B cell (primary cell): ENCODE data around the gene RRBP1. TPM values are rescaled to one million over a fixed set of nuclear protein-coding genes. Genes with fewer than 3 reads are reported as not detected.

Source experiments
- ATAC-seq: fragments of 200-7000 bp; cut with Tn5 transposase; one replicate; pipeline ENCODE4 v1.10.0; 2021; ENCODE audit warnings: low read depth, mild to moderate bottlenecking, moderate number of reproducible peaks, moderate library complexity
- CTCF ChIA-PET: fragments of 350-600 bp; sonication (Branson Sonifier 250); formaldehyde crosslinking; loops from one replicate; lab custom pipeline; 2021; ENCODE audit warnings: antibody characterized with exemption, inconsistent platforms; lab: Charles Lee
- POLR2A ChIA-PET: fragments of 350-600 bp; sonication (Branson Sonifier 250); formaldehyde crosslinking; loops from one replicate; lab custom pipeline; 2021; ENCODE audit warnings: antibody characterized with exemption; lab: Charles Lee
- DNase-seq: peaks from one replicate; pipeline ENCODE4 v3.0.0; 2013
- H2AFZ ChIP-seq: 2 replicates; pipeline ENCODE4 v1.6.1; 2012; ENCODE audit warnings: mild to moderate bottlenecking, low read depth, low read length; ENCODE audit not compliant: insufficient read depth, poor library complexity, severe bottlenecking
- H3K27ac ChIP-seq, 2 donors: 1 replicate in 1 of 2; 2 replicates in 1 of 2; pipeline ENCODE4 v1.5.1; 2012 to 2013; ENCODE audit warnings: low read length in 2 of 2, mild to moderate bottlenecking in 2 of 2, moderate library complexity in 1 of 2
- H3K27me3 ChIP-seq, 4 experiments: fragments of 200-600 bp in 1 of 4; sonication (generic) in 1 of 4; replicated peaks in 1 of 4; 1 replicate in 2 of 4; 2 replicates in 2 of 4; pipeline versions ENCODE4 v1.6.1 to v1.7.0; 2013 to 2016; ENCODE audit warnings: low read length in 3 of 4, mild to moderate bottlenecking in 2 of 4, mixed read lengths in 1 of 4, moderate library complexity in 1 of 4; ENCODE audit not compliant: insufficient read depth in 4 of 4, control insufficient read depth in 3 of 4; ENCODE audit errors: control extremely low read depth in 1 of 4
- H3K36me3 ChIP-seq, 2 experiments: replicated peaks in 1 of 2; 1 replicate in 1 of 2; 2 replicates in 1 of 2; pipeline versions ENCODE4 v1.6.1 to v1.7.1; 2013; ENCODE audit warnings: low read length in 1 of 2; ENCODE audit not compliant: insufficient read depth in 2 of 2, control insufficient read depth in 1 of 2; ENCODE audit errors: control extremely low read depth in 1 of 2, extremely low read depth in 1 of 2
- H3K4me1 ChIP-seq, 2 donors: fragments of 200-600 bp in 1 of 2; sonication (generic) in 1 of 2; 1 replicate in 1 of 2; 2 replicates in 1 of 2; pipeline versions ENCODE4 v1.5.1 to v1.6.1; 2013 to 2017; ENCODE audit warnings: low read length in 2 of 2; ENCODE audit not compliant: control insufficient read depth in 2 of 2, insufficient read depth in 2 of 2
- H3K4me2 ChIP-seq: replicated peaks from 2 replicates; pipeline ENCODE3; 2012; ENCODE audit warnings: mild to moderate bottlenecking, low read depth, low read length; ENCODE audit not compliant: poor library complexity, severe bottlenecking
- H3K4me3 ChIP-seq, 5 experiments: fragments of 200-600 bp in 1 of 5; sonication (generic) in 1 of 5; 1 replicate in 3 of 5; 2 replicates in 2 of 5; pipeline versions ENCODE4 v1.5.1 to v1.7.0; 2011 to 2016; ENCODE audit warnings: low read length in 4 of 5, mild to moderate bottlenecking in 4 of 5, low read depth in 2 of 5, control low read depth in 1 of 5, moderate library complexity in 1 of 5; ENCODE audit not compliant: insufficient read depth in 1 of 5; ENCODE audit errors: control extremely low read depth in 1 of 5, extremely low read depth in 1 of 5
- H3K79me2 ChIP-seq: fragments of 200-600 bp; sonication (generic); one replicate; pipeline ENCODE4 v1.6.0; 2016; ENCODE audit warnings: low read length; ENCODE audit not compliant: control insufficient read depth, insufficient read depth
- H3K9ac ChIP-seq: fragments of 200-600 bp; sonication (generic); 2 replicates; pipeline ENCODE4 v1.6.1; 2017; ENCODE audit warnings: mild to moderate bottlenecking, low read length, moderate library complexity
- H3K9me3 ChIP-seq, 3 donors: one replicate each; pipeline versions ENCODE4 v1.6.1 to v1.7.1; 2013; ENCODE audit warnings: low read length in 2 of 3; ENCODE audit not compliant: control insufficient read depth in 2 of 3, insufficient read depth in 1 of 3; ENCODE audit errors: control extremely low read depth in 1 of 3
- H4K20me1 ChIP-seq: 2 replicates; pipeline ENCODE4 v1.6.0; 2012; ENCODE audit warnings: mild to moderate bottlenecking, low read length; ENCODE audit not compliant: insufficient read depth, control insufficient read depth, poor library complexity, severe bottlenecking
- H3K27ac Mint-ChIP-seq: one replicate; pipeline ENCODE4 v1.8.0; 2021; ENCODE audit warnings: mixed read lengths
- H3K27me3 Mint-ChIP-seq: one replicate; pipeline ENCODE4 v1.8.0; 2021; ENCODE audit warnings: mixed read lengths
- H3K4me1 Mint-ChIP-seq: one replicate; pipeline ENCODE4 v1.8.0; 2021; ENCODE audit warnings: mixed read lengths
- H3K4me3 Mint-ChIP-seq: one replicate; pipeline ENCODE4 v1.8.0; 2021; ENCODE audit warnings: mixed read lengths
- H3K9me3 Mint-ChIP-seq: one replicate; pipeline ENCODE4 v1.8.0; 2022; ENCODE audit warnings: mixed read lengths; ENCODE audit not compliant: insufficient read depth
- EZH2 ChIP-seq: IDR thresholded peaks from 2 replicates; pipeline ENCODE4 v1.6.1; 2012; ENCODE audit warnings: borderline replicate concordance, low read depth, mild to moderate bottlenecking, moderate library complexity, low read length; ENCODE audit not compliant: insufficient read depth, poor library complexity, severe bottlenecking
- WGBS: methylation state at CpG from one replicate; pipeline ENCODE4 v1.1.5; 2013; ENCODE audit warnings: missing lambda C conversion rate; ENCODE audit not compliant: insufficient coverage; 5-methylcytosine and 5-hydroxymethylcytosine counted together
- intact Hi-C: fragments of 100-400 bp; cut with micrococcal nuclease; formaldehyde crosslinking; loops from one replicate; pipeline ENCODE4 v1.10.0; 2022
- polyA plus RNA-seq: library from polyadenylated mRNA; depleted of rRNA; stranded (reverse); fragments of >200 nt; gene quantifications from 2 replicates; pipeline ENCODE4 v1.2.3, GENCODE V29; 2012
- total RNA-seq, 2 donors: library from RNA; stranded (reverse); fragments of 120-200 nt in 1 of 2; gene quantifications; 1 replicate in 1 of 2; 2 replicates in 1 of 2; pipeline versions ENCODE4 v1.2.3 to v1.2.4, GENCODE V29; 2013 to 2022
- TF ChIP-seq, protein P1 (sequence below): fragments of 200-600 bp; IDR thresholded peaks from one replicate; pipeline ENCODE4 v1.8.0; 2022; ENCODE audit warnings: antibody characterized with exemption, mild to moderate bottlenecking

Gene RRBP1
- total and polyA plus RNA-seq, 2 donors (not counting 1 experiment from before 2014, with no cell fraction given): 10.9 to 27.5 TPM

- Mint-ChIP-seq H3K9me3 (no peaks in the 10 kb centered on the region), H3K4me1 (peaks cover 16% of the 10 kb centered on the region), H3K27ac (no peak overlapping the region), H3K4me3 (no peak overlapping the region), H3K27me3 (no peaks in the 10 kb centered on the region)
- Histone ChIP-seq H4K20me1 (no peaks in the 10 kb centered on the region), H2AFZ (no peak overlapping the region), H3K79me2 (peaks cover 3% of the 10 kb centered on the region), H3K4me3 (no peak overlapping the region), H3K9me3 (no peaks in the 10 kb centered on the region), H3K4me1 (peaks cover 7 to 23% of the 10 kb centered on the region in 2 donors), H3K36me3 (peaks cover 0 to 36% of the 10 kb centered on the region in 2 experiments), H3K9ac (no peak overlapping the region), H3K27me3 (no peaks in the 10 kb centered on the region), H3K27ac (no peak overlapping the region), H3K4me2 (no peak overlapping the region)
- DNase-seq: no peak
- 98% methylated on average over 8 of the region's 13 CpGs for WGBS
- no peak for TF ChIP-seq EZH2
- TF ChIP-seq, protein P1, sequence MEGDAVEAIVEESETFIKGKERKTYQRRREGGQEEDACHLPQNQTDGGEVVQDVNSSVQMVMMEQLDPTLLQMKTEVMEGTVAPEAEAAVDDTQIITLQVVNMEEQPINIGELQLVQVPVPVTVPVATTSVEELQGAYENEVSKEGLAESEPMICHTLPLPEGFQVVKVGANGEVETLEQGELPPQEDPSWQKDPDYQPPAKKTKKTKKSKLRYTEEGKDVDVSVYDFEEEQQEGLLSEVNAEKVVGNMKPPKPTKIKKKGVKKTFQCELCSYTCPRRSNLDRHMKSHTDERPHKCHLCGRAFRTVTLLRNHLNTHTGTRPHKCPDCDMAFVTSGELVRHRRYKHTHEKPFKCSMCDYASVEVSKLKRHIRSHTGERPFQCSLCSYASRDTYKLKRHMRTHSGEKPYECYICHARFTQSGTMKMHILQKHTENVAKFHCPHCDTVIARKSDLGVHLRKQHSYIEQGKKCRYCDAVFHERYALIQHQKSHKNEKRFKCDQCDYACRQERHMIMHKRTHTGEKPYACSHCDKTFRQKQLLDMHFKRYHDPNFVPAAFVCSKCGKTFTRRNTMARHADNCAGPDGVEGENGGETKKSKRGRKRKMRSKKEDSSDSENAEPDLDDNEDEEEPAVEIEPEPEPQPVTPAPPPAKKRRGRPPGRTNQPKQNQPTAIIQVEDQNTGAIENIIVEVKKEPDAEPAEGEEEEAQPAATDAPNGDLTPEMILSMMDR: no peak
- no peak for ATAC-seq
- POLR2A ChIA-PET: no interaction called here
- CTCF ChIA-PET: interaction anchor here (1.1 kb wide), 1 partner anchor 11 kb away, joined by 6 read pairs; no protein-coding TSS in a partner anchor
- intact Hi-C loops: no loop called here
These were observed 43.9 kb downstream of the RRBP1 start for GRCh38 chr20:17637985-17638640.

DNA sequence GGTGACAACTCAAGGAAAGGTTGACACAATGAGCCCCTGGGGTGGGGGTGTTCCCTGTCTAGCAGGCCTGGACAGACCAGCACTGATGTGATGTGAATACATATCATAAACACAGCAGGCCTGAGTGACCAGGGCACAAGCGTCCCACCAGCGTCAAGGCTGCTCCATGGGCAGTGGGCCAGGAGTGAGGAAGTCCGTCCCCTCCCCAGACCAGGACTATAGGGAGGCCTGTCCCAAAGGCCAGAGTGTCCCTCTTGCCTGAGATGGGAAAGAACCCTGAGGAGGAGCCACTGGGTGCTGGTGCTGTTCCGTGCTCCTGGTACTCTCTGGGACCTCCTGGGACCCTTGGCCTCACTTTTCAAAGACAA lies 44.6 kb downstream of the RRBP1 start:
- POLR2A ChIA-PET: no interaction called here
- H3K9me3 ChIP-seq: no peaks in the 10 kb centered on the region
- no peak overlapping the region for H2AFZ ChIP-seq
- H3K27ac Mint-ChIP-seq: no peak overlapping the region
- CTCF ChIA-PET: interaction anchor here (1.1 kb wide), 1 partner anchor 11 kb away, joined by 6 read pairs; no protein-coding TSS in a partner anchor
- H3K4me3 ChIP-seq: no peak overlapping the region
- H3K36me3 ChIP-seq: peaks cover 0 to 37% of the 10 kb centered on the region in 2 experiments
- H3K4me1 Mint-ChIP-seq: peaks cover 16% of the 10 kb centered on the region
- TF ChIP-seq, protein P1: no peak
- no peak for TF ChIP-seq EZH2
- ATAC-seq (no peak), DNase-seq (no peak)
- intact Hi-C loops: no loop called here
- H3K27me3 Mint-ChIP-seq: no peaks in the 10 kb centered on the region
- WGBS: 89% methylated on average over 4 of the region's 4 CpGs
- H3K79me2 ChIP-seq: no peaks in the 10 kb centered on the region
- no peaks in the 10 kb centered on the region for H3K9me3 Mint-ChIP-seq
- H3K27me3 ChIP-seq: no peaks in the 10 kb centered on the region
- no peak overlapping the region for H3K27ac ChIP-seq
- H3K4me3 Mint-ChIP-seq: no peak overlapping the region
- H3K9ac ChIP-seq: no peak overlapping the region
- H4K20me1 ChIP-seq: no peaks in the 10 kb centered on the region
- peaks cover 7 to 23% of the 10 kb centered on the region in 2 donors for H3K4me1 ChIP-seq
- no peak overlapping the region for H3K4me2 ChIP-seq
